Measurements from ENCODE around the gene TMEM14A.

DNA sequence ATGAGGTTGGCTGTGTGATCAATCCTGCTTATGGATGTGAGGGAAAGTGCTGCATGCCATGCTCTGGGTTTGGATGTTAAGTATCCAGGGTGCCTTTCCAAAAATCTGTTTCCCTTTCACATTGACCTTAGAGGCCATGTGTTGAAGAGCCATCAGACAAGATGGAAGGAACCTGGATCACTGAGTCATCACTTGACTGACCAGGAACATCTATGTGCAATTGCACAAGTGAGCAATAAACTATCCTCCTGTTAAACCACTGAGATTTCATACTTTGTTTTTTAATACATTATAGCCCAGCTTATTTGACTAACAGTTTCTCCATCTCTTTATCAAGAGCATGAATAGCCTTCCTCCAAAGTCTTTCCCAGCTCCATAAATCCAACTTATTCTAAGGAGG, 17.8 kb upstream of the TMEM14A start:
- TF ChIP-seq, protein P1, sequence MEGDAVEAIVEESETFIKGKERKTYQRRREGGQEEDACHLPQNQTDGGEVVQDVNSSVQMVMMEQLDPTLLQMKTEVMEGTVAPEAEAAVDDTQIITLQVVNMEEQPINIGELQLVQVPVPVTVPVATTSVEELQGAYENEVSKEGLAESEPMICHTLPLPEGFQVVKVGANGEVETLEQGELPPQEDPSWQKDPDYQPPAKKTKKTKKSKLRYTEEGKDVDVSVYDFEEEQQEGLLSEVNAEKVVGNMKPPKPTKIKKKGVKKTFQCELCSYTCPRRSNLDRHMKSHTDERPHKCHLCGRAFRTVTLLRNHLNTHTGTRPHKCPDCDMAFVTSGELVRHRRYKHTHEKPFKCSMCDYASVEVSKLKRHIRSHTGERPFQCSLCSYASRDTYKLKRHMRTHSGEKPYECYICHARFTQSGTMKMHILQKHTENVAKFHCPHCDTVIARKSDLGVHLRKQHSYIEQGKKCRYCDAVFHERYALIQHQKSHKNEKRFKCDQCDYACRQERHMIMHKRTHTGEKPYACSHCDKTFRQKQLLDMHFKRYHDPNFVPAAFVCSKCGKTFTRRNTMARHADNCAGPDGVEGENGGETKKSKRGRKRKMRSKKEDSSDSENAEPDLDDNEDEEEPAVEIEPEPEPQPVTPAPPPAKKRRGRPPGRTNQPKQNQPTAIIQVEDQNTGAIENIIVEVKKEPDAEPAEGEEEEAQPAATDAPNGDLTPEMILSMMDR (IDR thresholded peaks at IDR 0.05; ENCODE audit: insufficient read depth, low read length), result no peak
- TF ChIP-seq POLR2AphosphoS5 (IDR thresholded peaks at IDR 0.05; ENCODE audit: low read depth), result no peak

All from HL-60 (cell line).